ENCODE results near the gene ARHGAP10.

- no peak for TF ChIP-seq POLR2A (IDR thresholded peaks at IDR 0.05; ENCODE audit: low read depth)
- no peak for TF ChIP-seq POLR2AphosphoS5 (IDR thresholded peaks at IDR 0.05)
- no peak for TF ChIP-seq CTCF (IDR thresholded peaks at IDR 0.05)
Measured at GRCh38 chr4:147965873-147966272, 234.0 kb downstream of the ARHGAP10 start.

Measured in esophagus muscularis mucosa (tissue), 3 donors.